IMR-90 (cell line): Measurements from ENCODE around the gene CLK4. TPM values are rescaled to one million over a fixed set of nuclear protein-coding genes. Genes with fewer than 3 reads are reported as not detected.

Experiments
- ATAC-seq: fragments of 200-7000 bp; cut with Tn5 transposase; 2 replicates; pipeline ENCODE4 v1.9.1; 2020; ENCODE audit warnings: low read depth, mild to moderate bottlenecking, moderate library complexity
- BruUV-seq: library from RNA; stranded (reverse); fragments of 400-500 nt; replicated peaks from 2 replicates; lab custom pipeline; 2021; lab: Mats Ljungman, UMichigan
- CTCF ChIA-PET: fragments of 300-600 bp; formaldehyde crosslinking; extraction: SDS; loops from one replicate; lab custom pipeline; 2021; ENCODE audit warnings: antibody characterized with exemption; lab: Yijun Ruan, JAX
- POLR2A ChIA-PET: fragments of 300-600 bp; sonication (Branson Sonifier 250); formaldehyde crosslinking; loops from one replicate; lab custom pipeline; 2022; ENCODE audit warnings: antibody characterized with exemption; ENCODE audit not compliant: unreplicated experiment; lab: Charles Lee
- DNase-seq: peaks from one replicate; pipeline ENCODE4 v3.0.0; 2013
- H2AFZ ChIP-seq: replicated peaks from 2 replicates; pipeline ENCODE3; 2013; ENCODE audit warnings: low read length, mild to moderate bottlenecking; ENCODE audit not compliant: poor library complexity
- H2AK5ac ChIP-seq: 2 replicates; pipeline ENCODE4 v1.6.1; 2013; ENCODE audit warnings: low read depth, low read length, inconsistent platforms
- H2AK9ac ChIP-seq: replicated peaks from 2 replicates; pipeline ENCODE3; 2013; ENCODE audit warnings: mild to moderate bottlenecking, low read depth, low read length, moderate library complexity; ENCODE audit not compliant: poor library complexity
- H2BK120ac ChIP-seq: 2 replicates; pipeline ENCODE4 v1.6.1; 2013; ENCODE audit warnings: low read depth, low read length, inconsistent platforms
- H2BK15ac ChIP-seq: 3 replicates; pipeline ENCODE4 v1.6.1; 2013; ENCODE audit warnings: low read depth, low read length, inconsistent platforms
- H2BK20ac ChIP-seq: 2 replicates; pipeline ENCODE4 v1.6.1; 2013; ENCODE audit warnings: low read depth, mild to moderate bottlenecking, inconsistent platforms, low read length, moderate library complexity
- H2BK5ac ChIP-seq: 2 replicates; pipeline ENCODE4 v1.6.1; 2013; ENCODE audit warnings: mild to moderate bottlenecking, low read depth, low read length, inconsistent platforms; ENCODE audit not compliant: poor library complexity, severe bottlenecking
- H3K14ac ChIP-seq: replicated peaks from 2 replicates; pipeline ENCODE4 v1.6.1; 2013; ENCODE audit warnings: low read depth, low read length, inconsistent platforms
- H3K18ac ChIP-seq: 2 replicates; pipeline ENCODE4 v1.6.1; 2013; ENCODE audit warnings: low read depth, low read length, control low read depth
- H3K23ac ChIP-seq: 2 replicates; pipeline ENCODE4 v1.6.1; 2013; ENCODE audit warnings: low read depth, low read length, inconsistent platforms
- H3K27ac ChIP-seq: 2 replicates; pipeline ENCODE4 v1.5.1; 2013; ENCODE audit warnings: mild to moderate bottlenecking, control low read depth, low read length; ENCODE audit not compliant: insufficient read depth
- H3K27me3 ChIP-seq: 2 replicates; pipeline ENCODE4 v1.6.1; 2013; ENCODE audit warnings: low read length; ENCODE audit not compliant: control insufficient read depth, insufficient read depth
- H3K36me3 ChIP-seq: 2 replicates; pipeline ENCODE4 v1.6.1; 2013; ENCODE audit warnings: low read length, mixed read lengths; ENCODE audit not compliant: control insufficient read depth, insufficient read depth
- H3K4ac ChIP-seq: 2 replicates; pipeline ENCODE4 v1.6.1; 2013; ENCODE audit warnings: low read depth, low read length, inconsistent platforms
- H3K4me1 ChIP-seq: 2 replicates; pipeline ENCODE4 v1.6.1; 2013; ENCODE audit warnings: low read length, mixed read lengths; ENCODE audit not compliant: control insufficient read depth, insufficient read depth
- H3K4me2 ChIP-seq: 2 replicates; pipeline ENCODE4 v1.6.1; 2013; ENCODE audit warnings: low read depth, mild to moderate bottlenecking, control low read depth, low read length, moderate library complexity
- H3K4me3 ChIP-seq: 2 replicates; pipeline ENCODE4 v1.5.1; 2013; ENCODE audit warnings: low read depth, mild to moderate bottlenecking, control low read depth, low read length, moderate library complexity; ENCODE audit not compliant: insufficient read depth
- H3K56ac ChIP-seq: 2 replicates; pipeline ENCODE4 v1.6.1; 2013; ENCODE audit warnings: low read length, inconsistent platforms; ENCODE audit not compliant: insufficient read depth; ENCODE audit errors: extremely low read depth
- H3K79me1 ChIP-seq, 2 experiments: 2 replicates each; pipeline ENCODE4 v1.6.1; 2013; ENCODE audit warnings: low read length in 2 of 2, inconsistent platforms in 1 of 2, low read depth in 1 of 2
- H3K9ac ChIP-seq: 2 replicates; pipeline ENCODE4 v1.6.1; 2013; ENCODE audit warnings: low read depth, low read length, control low read depth
- H3K9me1 ChIP-seq: 2 replicates; pipeline ENCODE4 v1.6.1; 2013; ENCODE audit warnings: low read length, inconsistent platforms; ENCODE audit not compliant: insufficient read depth
- H3K9me3 ChIP-seq: 2 replicates; pipeline ENCODE4 v1.6.1; 2013; ENCODE audit warnings: low read length; ENCODE audit not compliant: control insufficient read depth, insufficient read depth
- H4K20me1 ChIP-seq: 2 replicates; pipeline ENCODE4 v1.6.1; 2013; ENCODE audit warnings: low read length, inconsistent platforms; ENCODE audit not compliant: insufficient read depth
- H4K5ac ChIP-seq: 2 replicates; pipeline ENCODE4 v1.6.1; 2013; ENCODE audit warnings: mild to moderate bottlenecking, low read depth, low read length, control low read depth
- H4K8ac ChIP-seq, 2 experiments: 2 replicates each; pipeline ENCODE4 v1.6.1; 2013; ENCODE audit warnings: low read depth in 2 of 2, low read length in 2 of 2, control low read depth in 1 of 2, inconsistent platforms in 1 of 2
- H4K91ac ChIP-seq: 2 replicates; pipeline ENCODE4 v1.6.1; 2013; ENCODE audit warnings: low read depth, low read length, inconsistent platforms; ENCODE audit not compliant: insufficient read depth
- BHLHE40 ChIP-seq: fragments of 150-350 bp; IDR thresholded peaks from 2 replicates; pipeline ENCODE4 v1.6.1; 2016; ENCODE audit warnings: mild to moderate bottlenecking, low read depth, low read length
- CEBPB ChIP-seq: IDR thresholded peaks from 2 replicates; pipeline ENCODE4 v1.6.1; 2012; ENCODE audit warnings: low read depth, low read length, improper control_type of control experiment
- CHD1 ChIP-seq: IDR thresholded peaks from 2 replicates; pipeline ENCODE4 v1.6.1; 2012; ENCODE audit warnings: low read depth, low read length, improper control_type of control experiment
- FOS ChIP-seq: fragments of 150-350 bp; IDR thresholded peaks from 2 replicates; pipeline ENCODE4 v1.6.1; 2016; ENCODE audit warnings: low read depth, low read length
- MAFK ChIP-seq: IDR thresholded peaks from 2 replicates; pipeline ENCODE4 v1.6.1; 2012; ENCODE audit warnings: low read depth, low read length, improper control_type of control experiment
- MAZ ChIP-seq: IDR thresholded peaks from 2 replicates; pipeline ENCODE4 v1.6.1; 2012; ENCODE audit warnings: low read depth, mild to moderate bottlenecking, low read length, improper control_type of control experiment, moderate library complexity, borderline replicate concordance
- MXI1 ChIP-seq: IDR thresholded peaks from 2 replicates; pipeline ENCODE4 v1.6.1; 2012; ENCODE audit warnings: low read depth, mild to moderate bottlenecking, low read length, moderate library complexity, borderline replicate concordance
- NFE2L2 ChIP-seq: fragments of 150-350 bp; IDR thresholded peaks from 2 replicates; pipeline ENCODE4 v1.6.1; 2016; ENCODE audit warnings: low read depth, mild to moderate bottlenecking, low read length
- POLR2A ChIP-seq: IDR thresholded peaks from 2 replicates; pipeline ENCODE4 v1.6.1; 2012; ENCODE audit warnings: mild to moderate bottlenecking, low read depth, low read length
- RAD21 ChIP-seq: IDR thresholded peaks from 2 replicates; pipeline ENCODE4 v1.6.1; 2012; ENCODE audit warnings: low read length, improper control_type of control experiment
- RCOR1 ChIP-seq: IDR thresholded peaks from 2 replicates; pipeline ENCODE4 v1.6.1; 2012; ENCODE audit warnings: mild to moderate bottlenecking, low read length, improper control_type of control experiment; ENCODE audit not compliant: insufficient replicate concordance
- RFX5 ChIP-seq: IDR thresholded peaks from 2 replicates; pipeline ENCODE4 v1.8.0; 2012; ENCODE audit warnings: low read depth, mild to moderate bottlenecking, low read length, moderate library complexity
- SMC3 ChIP-seq: fragments of 150-350 bp; IDR thresholded peaks from 2 replicates; pipeline ENCODE4 v1.6.1; 2016; ENCODE audit warnings: low read depth, mild to moderate bottlenecking, antibody characterized with exemption, low read length, moderate library complexity
- WGBS, 2 experiments: methylation state at CpG; one replicate each; pipeline versions ENCODE4 v1.1.5 to v1.1.7; 2013; ENCODE audit warnings: missing lambda C conversion rate in 2 of 2; ENCODE audit not compliant: insufficient read length in 1 of 2; ENCODE audit errors: extremely low coverage in 2 of 2; 5-methylcytosine and 5-hydroxymethylcytosine counted together
- dilution Hi-C: fragments of 300-500 bp; cut with HindIII; formaldehyde crosslinking; loops from one replicate; pipeline ENCODE4 v1.14.3; 2018; ENCODE audit warnings: low sequenced_read_pairs; ENCODE audit not compliant: unreplicated experiment
- in situ Hi-C: fragments of 300-500 bp; cut with MboI; formaldehyde crosslinking; loops from 3 replicates; pipeline ENCODE4 v1.14.3; 2019; ENCODE audit warnings: low sequenced_read_pairs, inconsistent platforms, mixed read lengths
- intact Hi-C: fragments of 100-400 bp; cut with micrococcal nuclease; formaldehyde crosslinking; loops from 2 replicates; pipeline ENCODE4 v1.10.0; 2022
- polyA plus RNA-seq, 3 experiments: library from polyadenylated mRNA; depleted of rRNA; stranded (reverse); fragments of >200 nt; gene quantifications; 2 replicates each; pipeline ENCODE4 v1.2.3, GENCODE V29; 2012; ENCODE audit warnings: low replicate concordance in 1 of 3
- total RNA-seq: library from RNA; depleted of rRNA; stranded (reverse); fragments of >200 nt; gene quantifications from 2 replicates; pipeline ENCODE4 v1.2.3, GENCODE V29; 2012
- TF ChIP-seq, protein P1 (sequence below): fragments of 150-350 bp; IDR thresholded peaks from 2 replicates; pipeline ENCODE4 v1.6.1; 2017; ENCODE audit warnings: mild to moderate bottlenecking, antibody characterized with exemption, low read length, low read depth
- TF ChIP-seq, protein P2 (sequence below): conservative IDR thresholded peaks from 2 replicates; pipeline ENCODE4 v1.5.1; 2012; ENCODE audit warnings: mild to moderate bottlenecking, low read depth, low read length, improper control_type of control experiment
- TF ChIP-seq, protein P3 (sequence below): fragments of 150-350 bp; IDR thresholded peaks from 2 replicates; pipeline ENCODE4 v1.6.1; 2016; ENCODE audit warnings: low read depth, mild to moderate bottlenecking, low read length, moderate library complexity, borderline replicate concordance

CLK4 gene
- total and polyA plus RNA-seq, 2 of the 4 experiments (the other 2 are of a cell fraction), result 8.2 to 11.9 TPM

DNA sequence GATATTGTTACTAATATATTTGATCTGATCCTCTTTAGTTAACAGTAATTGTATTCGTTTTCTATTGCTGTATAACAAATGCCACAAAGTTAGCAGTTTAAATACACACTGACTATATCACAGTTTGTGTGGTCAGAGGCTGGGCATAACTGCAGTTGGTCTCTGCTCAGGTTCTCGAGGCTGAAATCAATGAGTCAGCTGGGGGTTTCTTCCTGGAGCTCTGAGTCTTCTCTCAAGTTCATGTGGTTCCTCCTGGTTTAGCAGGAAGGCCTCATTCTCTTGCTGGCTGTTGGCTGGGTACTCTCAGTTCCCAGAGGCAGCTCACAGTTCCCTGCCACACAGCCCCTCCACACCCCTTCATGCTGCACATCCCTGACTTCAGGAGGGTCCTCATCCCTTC lies 57.4 kb downstream of the CLK4 start:
- intact Hi-C loops, result no loop called here
- Histone ChIP-seq H3K23ac (no peak overlapping the region), H2BK15ac (no peak overlapping the region)

More for the DNA sequence above, 57.4 kb downstream of the CLK4 start:
- peaks cover 5% of the 10 kb centered on the region; the same call in 1 of the 2 replicates for H3K9me3 ChIP-seq
- H3K9me1 ChIP-seq, result no peaks in the 10 kb centered on the region
- no peak overlapping the region for H3K18ac ChIP-seq
- no peak overlapping the region for H2AK9ac ChIP-seq
- no TSS peak for BruUV-seq
- H3K14ac ChIP-seq, result no peak overlapping the region
- H3K4me1 ChIP-seq, result no peaks in the 10 kb centered on the region
- H3K27me3 ChIP-seq, result no peaks in the 10 kb centered on the region
- H3K56ac ChIP-seq, result no peak overlapping the region
- WGBS, 2 experiments, result no CpG with 5 or more reads among the region's 2 CpGs
- no peaks in the 10 kb centered on the region for H3K36me3 ChIP-seq
- no peak overlapping the region for H2BK20ac ChIP-seq
- H4K8ac ChIP-seq, result no peak overlapping the region
- H2BK120ac ChIP-seq, result no peak overlapping the region
- H3K4ac ChIP-seq, result no peak overlapping the region
- no peaks in the 10 kb centered on the region for H3K79me1 ChIP-seq
- no peak for ATAC-seq
- no peak overlapping the region for H3K27ac ChIP-seq
- no peak overlapping the region for H3K4me2 ChIP-seq
- no peak overlapping the region for H2AK5ac ChIP-seq
- no peak overlapping the region for H2AFZ ChIP-seq
- ChIA-PET POLR2A (no interaction called here), CTCF (no interaction called here)
- no peak for TF ChIP-seq SMC3
- no peak for TF ChIP-seq CHD1
- TF ChIP-seq, protein P1, sequence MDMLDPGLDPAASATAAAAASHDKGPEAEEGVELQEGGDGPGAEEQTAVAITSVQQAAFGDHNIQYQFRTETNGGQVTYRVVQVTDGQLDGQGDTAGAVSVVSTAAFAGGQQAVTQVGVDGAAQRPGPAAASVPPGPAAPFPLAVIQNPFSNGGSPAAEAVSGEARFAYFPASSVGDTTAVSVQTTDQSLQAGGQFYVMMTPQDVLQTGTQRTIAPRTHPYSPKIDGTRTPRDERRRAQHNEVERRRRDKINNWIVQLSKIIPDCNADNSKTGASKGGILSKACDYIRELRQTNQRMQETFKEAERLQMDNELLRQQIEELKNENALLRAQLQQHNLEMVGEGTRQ, result no peak
- no peak for TF ChIP-seq CEBPB
- no peak for TF ChIP-seq FOS
- no peak for TF ChIP-seq RFX5
- TF ChIP-seq RCOR1, result no peak
- TF ChIP-seq, protein P2, sequence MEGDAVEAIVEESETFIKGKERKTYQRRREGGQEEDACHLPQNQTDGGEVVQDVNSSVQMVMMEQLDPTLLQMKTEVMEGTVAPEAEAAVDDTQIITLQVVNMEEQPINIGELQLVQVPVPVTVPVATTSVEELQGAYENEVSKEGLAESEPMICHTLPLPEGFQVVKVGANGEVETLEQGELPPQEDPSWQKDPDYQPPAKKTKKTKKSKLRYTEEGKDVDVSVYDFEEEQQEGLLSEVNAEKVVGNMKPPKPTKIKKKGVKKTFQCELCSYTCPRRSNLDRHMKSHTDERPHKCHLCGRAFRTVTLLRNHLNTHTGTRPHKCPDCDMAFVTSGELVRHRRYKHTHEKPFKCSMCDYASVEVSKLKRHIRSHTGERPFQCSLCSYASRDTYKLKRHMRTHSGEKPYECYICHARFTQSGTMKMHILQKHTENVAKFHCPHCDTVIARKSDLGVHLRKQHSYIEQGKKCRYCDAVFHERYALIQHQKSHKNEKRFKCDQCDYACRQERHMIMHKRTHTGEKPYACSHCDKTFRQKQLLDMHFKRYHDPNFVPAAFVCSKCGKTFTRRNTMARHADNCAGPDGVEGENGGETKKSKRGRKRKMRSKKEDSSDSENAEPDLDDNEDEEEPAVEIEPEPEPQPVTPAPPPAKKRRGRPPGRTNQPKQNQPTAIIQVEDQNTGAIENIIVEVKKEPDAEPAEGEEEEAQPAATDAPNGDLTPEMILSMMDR, result no peak
- TF ChIP-seq RAD21, result no peak
- TF ChIP-seq MAFK, result no peak
- TF ChIP-seq MAZ, result no peak
- TF ChIP-seq, protein P3, sequence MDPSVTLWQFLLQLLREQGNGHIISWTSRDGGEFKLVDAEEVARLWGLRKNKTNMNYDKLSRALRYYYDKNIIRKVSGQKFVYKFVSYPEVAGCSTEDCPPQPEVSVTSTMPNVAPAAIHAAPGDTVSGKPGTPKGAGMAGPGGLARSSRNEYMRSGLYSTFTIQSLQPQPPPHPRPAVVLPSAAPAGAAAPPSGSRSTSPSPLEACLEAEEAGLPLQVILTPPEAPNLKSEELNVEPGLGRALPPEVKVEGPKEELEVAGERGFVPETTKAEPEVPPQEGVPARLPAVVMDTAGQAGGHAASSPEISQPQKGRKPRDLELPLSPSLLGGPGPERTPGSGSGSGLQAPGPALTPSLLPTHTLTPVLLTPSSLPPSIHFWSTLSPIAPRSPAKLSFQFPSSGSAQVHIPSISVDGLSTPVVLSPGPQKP, result no peak
- TF ChIP-seq NFE2L2, result no peak
- no peak for TF ChIP-seq POLR2A
- TF ChIP-seq BHLHE40, result no peak
- no peak for TF ChIP-seq MXI1
- H4K5ac ChIP-seq, result no peak overlapping the region
- no peak overlapping the region for H3K4me3 ChIP-seq
- no peaks in the 10 kb centered on the region for H4K20me1 ChIP-seq
- H3K9ac ChIP-seq, result no peak overlapping the region
- DNase-seq, result no peak
- H4K91ac ChIP-seq, result no peak overlapping the region
- dilution Hi-C loops, result no loop called here
- H2BK5ac ChIP-seq, result no peak overlapping the region
- in situ Hi-C loops, result no loop called here
